ENCODE data around the gene BANK1.

DNA sequence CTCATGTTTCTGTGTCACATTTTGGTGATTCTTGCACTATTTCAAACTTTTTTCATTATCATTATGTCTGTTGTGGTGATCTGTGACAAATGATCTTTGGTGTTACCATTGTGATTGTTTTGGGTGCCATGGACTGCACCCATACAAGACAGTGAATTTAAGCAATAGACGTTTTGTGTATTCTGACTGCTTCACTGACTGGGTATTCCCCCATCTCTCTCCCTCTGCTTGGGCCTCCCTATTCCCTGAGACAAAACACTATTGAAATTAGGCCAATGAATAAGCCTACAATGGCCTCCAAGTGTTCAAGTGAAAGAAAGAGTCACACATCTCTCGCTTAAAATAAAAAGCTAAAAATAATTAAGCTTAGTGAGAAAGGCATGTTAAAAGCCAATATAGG lies 60.2 kb downstream of the BANK1 start:
- TF ChIP-seq, protein P1, sequence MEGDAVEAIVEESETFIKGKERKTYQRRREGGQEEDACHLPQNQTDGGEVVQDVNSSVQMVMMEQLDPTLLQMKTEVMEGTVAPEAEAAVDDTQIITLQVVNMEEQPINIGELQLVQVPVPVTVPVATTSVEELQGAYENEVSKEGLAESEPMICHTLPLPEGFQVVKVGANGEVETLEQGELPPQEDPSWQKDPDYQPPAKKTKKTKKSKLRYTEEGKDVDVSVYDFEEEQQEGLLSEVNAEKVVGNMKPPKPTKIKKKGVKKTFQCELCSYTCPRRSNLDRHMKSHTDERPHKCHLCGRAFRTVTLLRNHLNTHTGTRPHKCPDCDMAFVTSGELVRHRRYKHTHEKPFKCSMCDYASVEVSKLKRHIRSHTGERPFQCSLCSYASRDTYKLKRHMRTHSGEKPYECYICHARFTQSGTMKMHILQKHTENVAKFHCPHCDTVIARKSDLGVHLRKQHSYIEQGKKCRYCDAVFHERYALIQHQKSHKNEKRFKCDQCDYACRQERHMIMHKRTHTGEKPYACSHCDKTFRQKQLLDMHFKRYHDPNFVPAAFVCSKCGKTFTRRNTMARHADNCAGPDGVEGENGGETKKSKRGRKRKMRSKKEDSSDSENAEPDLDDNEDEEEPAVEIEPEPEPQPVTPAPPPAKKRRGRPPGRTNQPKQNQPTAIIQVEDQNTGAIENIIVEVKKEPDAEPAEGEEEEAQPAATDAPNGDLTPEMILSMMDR (IDR thresholded peaks at IDR 0.05) = no peak
- no peak for TF ChIP-seq EZH2phosphoT487 (IDR thresholded peaks at IDR 0.05)
